GM12878 (cell line): ENCODE measurements around the gene SMARCA4. TPM values are rescaled to one million over a fixed set of nuclear protein-coding genes. Genes with fewer than 3 reads are reported as not detected.

Source experiments
- ATF2 ChIP-seq: IDR thresholded peaks from 2 replicates; pipeline ENCODE4 v1.6.1; 2012; ENCODE audit warnings: low read length, inconsistent platforms
- BACH1 ChIP-seq: fragments of 450-650 bp; IDR thresholded peaks from 2 replicates; pipeline ENCODE4 v1.6.1; 2017; ENCODE audit warnings: mild to moderate bottlenecking, borderline replicate concordance
- CREB1 ChIP-seq: IDR thresholded peaks from 2 replicates; pipeline ENCODE4 v1.6.1; 2012; ENCODE audit warnings: low read depth, mild to moderate bottlenecking, inconsistent platforms
- CTCF ChIP-seq, 3 experiments: IDR thresholded peaks in 2 of 3; conservative IDR thresholded peaks in 1 of 3; 2 replicates each; pipeline ENCODE4 v1.5.1; 2011; ENCODE audit warnings: low read depth in 3 of 3, low read length in 3 of 3, mild to moderate bottlenecking in 3 of 3, control low read depth in 2 of 3, moderate library complexity in 2 of 3, inconsistent platforms in 1 of 3, mixed read lengths in 1 of 3; ENCODE audit not compliant: control insufficient read depth in 2 of 3, insufficient read depth in 1 of 3; ENCODE audit errors: extremely low read depth in 1 of 3
- E2F4 ChIP-seq: IDR thresholded peaks from 2 replicates; pipeline ENCODE4 v1.6.1; 2012; ENCODE audit warnings: low read depth, low read length, improper control_type of control experiment
- FOXM1 ChIP-seq: IDR thresholded peaks from 2 replicates; pipeline ENCODE4 v1.6.1; 2012; ENCODE audit warnings: low read depth, mild to moderate bottlenecking, inconsistent platforms, low read length, moderate library complexity
- IRF5 ChIP-seq: fragments of 450-650 bp; IDR thresholded peaks from 2 replicates; pipeline ENCODE4 v1.6.1; 2017; ENCODE audit warnings: borderline replicate concordance
- MEF2A ChIP-seq: IDR thresholded peaks from 2 replicates; pipeline ENCODE4 v1.6.1; 2011; ENCODE audit warnings: low read depth, mild to moderate bottlenecking, low read length, moderate library complexity; ENCODE audit not compliant: insufficient read depth
- MYC ChIP-seq: IDR thresholded peaks from 2 replicates; pipeline ENCODE4 v1.6.1; 2011; ENCODE audit warnings: mild to moderate bottlenecking, low read length, moderate library complexity, inconsistent platforms; ENCODE audit not compliant: insufficient read depth, insufficient replicate concordance, insufficient read length, severe bottlenecking
- NBN ChIP-seq: fragments of 450-650 bp; IDR thresholded peaks from 2 replicates; pipeline ENCODE4 v1.6.1; 2016
- NR2F1 ChIP-seq: fragments of 450-650 bp; conservative IDR thresholded peaks from 2 replicates; pipeline ENCODE4 v1.6.1; 2017; ENCODE audit warnings: mild to moderate bottlenecking
- PAX8 ChIP-seq: fragments of 450-650 bp; IDR thresholded peaks from 2 replicates; pipeline ENCODE4 v1.6.1; 2017; ENCODE audit warnings: mild to moderate bottlenecking, moderate library complexity
- POU2F2 ChIP-seq: IDR thresholded peaks from 3 replicates; pipeline ENCODE4 v1.6.1; 2011; ENCODE audit warnings: low read depth, mild to moderate bottlenecking, low read length, borderline replicate concordance
- SREBF2 ChIP-seq: IDR thresholded peaks from 2 replicates; pipeline ENCODE4 v1.6.1; 2012; ENCODE audit warnings: mild to moderate bottlenecking, low read length
- SRF ChIP-seq, 2 experiments: IDR thresholded peaks; 2 replicates each; pipeline ENCODE4 v1.6.1; 2011; ENCODE audit warnings: low read depth in 2 of 2, low read length in 2 of 2, mild to moderate bottlenecking in 1 of 2, moderate library complexity in 1 of 2
- TCF12 ChIP-seq: IDR thresholded peaks from 2 replicates; pipeline ENCODE4 v1.6.1; 2011; ENCODE audit warnings: low read depth, mild to moderate bottlenecking, low read length
- ZBTB4 ChIP-seq: fragments of 450-650 bp; formaldehyde crosslinking; IDR thresholded peaks from 2 replicates; pipeline ENCODE4 v1.4.0; 2022; ENCODE audit warnings: mild to moderate bottlenecking, moderate library complexity
- polyA plus RNA-seq, 11 experiments: library from polyadenylated mRNA; depleted of rRNA in 4 of 11; unstranded in 6 of 11; stranded (reverse) in 5 of 11; fragments of >200 nt; fragmentation: Nextera tagmentation in 4 of 11; fragmentation: Illumina TruSeq in 1 of 11; extraction: Ambion mirVana in 4 of 11; extraction: Trizol in 1 of 11; gene quantifications; 1 replicate in 1 of 11; 2 replicates in 10 of 11; pipeline versions ENCODE4 v1.2.1 to v1.2.3, GENCODE V29; 2011 to 2016; ENCODE audit warnings: inconsistent platforms in 2 of 11, missing spikeins in 2 of 11, low read depth in 1 of 11
- total RNA-seq, 4 experiments: library from RNA; depleted of rRNA in 3 of 4; stranded (reverse); fragments of >200 nt in 3 of 4; fragmentation: Illumina TruSeq in 1 of 4; extraction: Trizol in 1 of 4; gene quantifications; 2 replicates each; pipeline versions ENCODE4 v1.2.1 to v1.2.3, GENCODE V29; 2013 to 2021

Gene SMARCA4
- total and polyA plus RNA-seq, 10 of the 15 experiments (the other 5 are each of a cell fraction or from before 2014, with no cell fraction given), result 22.4 to 175 (median 57.4) TPM

- TF ChIP-seq ATF2 (no peak), SRF (IDR thresholded peaks at IDR 0.05; ENCODE audit: low read depth in 2 of 2, low read length in 2 of 2) (0 out of 4 replicates have a peak, but pooled peaks of 1 of the 2 experiments have one; percentile 8), MYC (no peak), TCF12 (0 out of 2 replicates have a peak, but pooled peaks have one; percentile 5), SREBF2 (peak; percentile 75; the same call in 1 of the 2 replicates), FOXM1 (no peak), ZBTB4 (CRISPR knock-in tag) (no peak), NBN (peak; percentile 35), PAX8 (no peak), E2F4 (no peak), IRF5 (no peak), NR2F1 (no peak; the same call in 1 of the 2 replicates), MEF2A (no peak), CTCF (IDR thresholded peaks at IDR 0.05 in 2 of 3, conservative IDR thresholded peaks at IDR 0.05 in 1 of 3; ENCODE audit: control insufficient read depth in 2 of 3, extremely low read depth in 1 of 3, insufficient read depth in 1 of 3, low read depth in 3 of 3, low read length in 3 of 3) (peak in 2 of 3 experiments; percentile 12 to 16; a peak in 1 of 6 replicates), CREB1 (peak; percentile 54; the same call in 1 of the 2 replicates), POU2F2 (peak; percentile 34; the same call in 1 of the 3 replicates), BACH1 (peak; percentile 87)
Measured at GRCh38 chr19:11090264-11090996, 129.6 kb downstream of the SMARCA4 start (continued).
